GM12865 (cell line): ENCODE data around the gene EIF5.

Source experiments
- DNase-seq: peaks from one replicate; pipeline ENCODE4 v3.0.0; 2010; ENCODE audit warnings: low read depth
- H3K4me3 ChIP-seq: 2 replicates; pipeline ENCODE4 v1.5.1; 2011; ENCODE audit warnings: mild to moderate bottlenecking, low read depth, low read length, control low read depth
- TF ChIP-seq, protein P1 (sequence below): IDR thresholded peaks from 2 replicates; pipeline ENCODE4 v1.5.1; 2011; ENCODE audit warnings: low read length, control low read depth, low read depth, inconsistent platforms; ENCODE audit not compliant: insufficient read depth; ENCODE audit errors: missing control alignments

The EIF5 gene

DNA sequence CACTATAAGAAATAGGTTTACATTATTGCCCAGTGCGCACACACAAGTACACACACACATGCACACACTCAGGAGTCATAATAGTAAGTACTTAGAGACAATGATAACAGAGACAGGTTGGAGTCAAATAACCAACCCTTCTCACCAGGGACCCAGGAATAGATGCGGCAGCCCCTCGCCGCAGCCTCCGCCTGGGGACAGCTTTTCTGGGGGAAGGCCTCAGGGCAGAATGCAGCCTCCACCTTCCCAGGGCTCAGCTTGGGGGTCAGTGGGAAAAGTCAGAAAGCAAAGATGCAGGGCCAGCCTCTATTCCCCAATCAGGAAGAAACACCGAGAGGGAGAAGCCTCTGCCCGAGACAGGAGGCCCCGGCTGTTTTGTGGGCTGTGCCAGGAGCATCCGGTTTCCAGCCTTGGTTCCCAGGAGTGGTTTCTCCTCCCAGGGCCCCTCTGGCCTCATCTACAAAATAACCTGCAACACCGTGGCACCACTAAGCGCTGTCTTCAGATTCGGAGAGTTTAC lies 23.4 kb upstream of the EIF5 start:
- TF ChIP-seq, protein P1, sequence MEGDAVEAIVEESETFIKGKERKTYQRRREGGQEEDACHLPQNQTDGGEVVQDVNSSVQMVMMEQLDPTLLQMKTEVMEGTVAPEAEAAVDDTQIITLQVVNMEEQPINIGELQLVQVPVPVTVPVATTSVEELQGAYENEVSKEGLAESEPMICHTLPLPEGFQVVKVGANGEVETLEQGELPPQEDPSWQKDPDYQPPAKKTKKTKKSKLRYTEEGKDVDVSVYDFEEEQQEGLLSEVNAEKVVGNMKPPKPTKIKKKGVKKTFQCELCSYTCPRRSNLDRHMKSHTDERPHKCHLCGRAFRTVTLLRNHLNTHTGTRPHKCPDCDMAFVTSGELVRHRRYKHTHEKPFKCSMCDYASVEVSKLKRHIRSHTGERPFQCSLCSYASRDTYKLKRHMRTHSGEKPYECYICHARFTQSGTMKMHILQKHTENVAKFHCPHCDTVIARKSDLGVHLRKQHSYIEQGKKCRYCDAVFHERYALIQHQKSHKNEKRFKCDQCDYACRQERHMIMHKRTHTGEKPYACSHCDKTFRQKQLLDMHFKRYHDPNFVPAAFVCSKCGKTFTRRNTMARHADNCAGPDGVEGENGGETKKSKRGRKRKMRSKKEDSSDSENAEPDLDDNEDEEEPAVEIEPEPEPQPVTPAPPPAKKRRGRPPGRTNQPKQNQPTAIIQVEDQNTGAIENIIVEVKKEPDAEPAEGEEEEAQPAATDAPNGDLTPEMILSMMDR = no peak
- DNase-seq = no peak
- no peak overlapping the region for H3K4me3 ChIP-seq

DNA sequence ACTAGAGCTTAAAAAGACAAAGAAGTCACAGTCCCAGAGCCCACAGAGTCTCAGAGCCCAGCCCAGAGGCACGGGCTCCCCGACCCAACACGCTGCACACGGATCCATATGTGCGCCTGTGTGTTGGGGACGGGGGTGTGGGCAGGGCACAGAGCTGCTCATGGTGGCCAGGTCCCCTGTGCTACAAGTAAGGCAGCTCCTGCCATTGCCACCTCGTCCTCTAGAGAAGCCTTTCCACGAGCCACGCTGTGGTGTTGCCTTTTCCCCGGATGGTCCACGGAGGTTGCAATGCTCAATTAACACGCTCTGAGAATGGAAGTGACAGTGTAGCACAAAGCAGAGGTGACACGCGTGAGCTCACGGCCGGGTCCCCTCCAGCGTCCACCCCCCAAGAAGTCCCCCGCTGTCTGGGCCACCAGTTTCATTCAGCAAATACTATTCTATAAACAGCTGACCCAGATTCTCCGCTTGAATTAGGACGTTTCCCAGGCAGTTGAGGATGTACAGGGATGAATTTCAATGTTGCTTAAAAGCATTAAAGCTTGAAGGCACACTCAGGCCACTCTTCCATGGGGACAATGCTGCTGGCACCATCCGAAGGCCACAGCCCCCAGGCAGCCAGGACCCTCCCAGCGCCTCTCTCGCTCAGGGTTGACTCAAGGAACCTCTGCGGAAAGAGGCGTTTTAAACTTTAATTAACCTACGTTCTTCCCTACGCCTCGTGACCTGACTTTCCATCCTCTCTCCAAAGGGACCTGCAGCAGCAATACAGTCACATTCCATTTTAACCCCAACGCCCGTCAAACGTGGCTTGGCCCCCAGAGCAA lies 22.7 kb upstream of the EIF5 start:
- DNase-seq = no peak
- no peak overlapping the region for H3K4me3 ChIP-seq
- TF ChIP-seq, protein P1 = no peak

DNA sequence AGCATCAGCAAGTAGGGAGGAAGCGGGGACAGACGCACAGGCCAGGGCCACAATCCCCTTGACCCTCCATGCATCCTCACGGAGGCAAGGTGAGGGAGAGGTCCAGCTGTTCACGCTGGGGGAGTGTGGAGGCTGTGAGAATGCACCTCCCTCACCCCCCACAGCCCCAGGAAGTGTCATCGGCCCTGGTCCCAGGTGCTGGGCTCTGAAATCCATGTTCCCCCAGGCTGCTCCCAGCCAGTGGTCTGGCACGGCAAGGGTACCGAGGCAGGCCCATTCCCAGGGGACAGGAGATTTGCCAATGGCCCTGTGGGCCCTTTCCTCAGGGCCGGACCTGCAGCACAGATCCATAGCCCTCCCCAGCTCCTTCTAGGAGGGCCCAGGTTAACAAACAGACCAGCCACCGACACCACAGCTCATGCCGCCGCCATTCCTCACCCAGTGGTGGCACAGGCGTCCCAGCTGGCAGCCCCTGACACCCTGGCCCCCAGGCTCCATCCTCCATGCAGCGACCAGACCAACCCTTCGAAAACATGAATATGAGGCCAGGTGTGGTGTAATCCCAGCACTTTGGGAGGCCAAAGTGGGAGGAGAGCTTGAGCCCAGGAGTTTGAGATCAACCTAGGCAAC lies 21.9 kb upstream of the EIF5 start:
- H3K4me3 ChIP-seq = no peak overlapping the region
- TF ChIP-seq, protein P1 = no peak
- DNase-seq = no peak

DNA sequence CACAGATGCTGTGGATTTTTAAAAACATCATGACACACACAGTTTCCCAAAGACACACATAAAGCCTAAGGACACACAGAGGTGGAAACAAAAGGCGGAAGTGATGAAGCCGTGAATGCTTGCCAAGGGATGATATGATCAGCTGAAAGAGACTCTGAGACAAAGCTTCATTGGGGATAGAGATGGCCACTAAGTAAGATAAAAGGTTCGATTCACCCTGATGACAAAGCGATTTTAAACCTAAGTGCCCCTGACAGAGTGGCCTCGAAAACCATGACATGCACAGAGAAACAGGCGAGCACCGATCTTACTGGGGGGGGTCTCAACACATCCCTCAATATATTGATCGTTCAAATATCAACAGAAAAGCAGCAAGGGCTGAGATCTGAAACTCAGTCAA lies 20.3 kb upstream of the EIF5 start:
- DNase-seq = no peak
- TF ChIP-seq, protein P1 = no peak
- no peak overlapping the region for H3K4me3 ChIP-seq

GRCh38 chr14:103314496-103315277 lies 19.4 kb upstream of the EIF5 start:
- TF ChIP-seq, protein P1 = no peak
- no peak for DNase-seq
- no peak overlapping the region for H3K4me3 ChIP-seq

GRCh38 chr14:103315351-103315911 lies 18.6 kb upstream of the EIF5 start:
- no peak for DNase-seq
- H3K4me3 ChIP-seq = no peak overlapping the region
- TF ChIP-seq, protein P1 = no peak
